Measurements from ENCODE around the gene EPPIN. TPM values are rescaled to one million over a fixed set of nuclear protein-coding genes. Genes with fewer than 3 reads are reported as not detected.
"Not testable (repeated sequence)": the region's sequence is repeated elsewhere in the genome, so short reads cannot be mapped to it uniquely, and the experiment has no call there.

EPPIN gene
- total and polyA plus RNA-seq, 5 donors, result 0.09 TPM; not detected in 4

DNA sequence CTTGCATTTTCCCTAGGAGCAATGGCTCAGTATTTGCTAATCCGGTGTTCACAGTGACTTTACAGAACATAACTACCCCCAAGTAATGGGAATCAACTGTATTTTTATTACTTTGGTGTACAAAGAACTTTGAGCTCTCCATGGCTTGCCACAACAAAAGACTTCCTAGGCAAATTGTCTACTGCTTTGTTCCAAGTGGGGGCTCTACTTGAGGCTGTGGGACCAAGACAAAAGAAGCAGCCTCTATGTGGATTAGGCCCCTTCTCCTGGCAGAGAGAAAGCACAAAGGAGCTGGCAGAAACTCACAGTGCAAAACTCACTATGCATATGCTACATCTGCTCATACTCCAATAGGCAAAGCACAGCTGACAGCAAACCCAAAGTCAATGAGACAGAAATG lies 31.0 kb upstream of the EPPIN start:
- H3K27me3 ChIP-seq (ENCODE audit: control insufficient read depth, insufficient read depth), result no peaks in the 10 kb centered on the region
- no peaks in the 10 kb centered on the region for H3K4me1 ChIP-seq (ENCODE audit: control insufficient read depth, insufficient read depth, low read length)
- DNase-seq (no peak), ATAC-seq (no peak)
- intact Hi-C loops (cut with DNase I), result no loop called here
- no peak overlapping the region for H3K4me3 ChIP-seq (ENCODE audit: low read length)
- H3K27ac ChIP-seq (ENCODE audit: low read length), result no peak overlapping the region
- 88% methylated on average over 1 of the region's 1 CpG for WGBS
- no peaks in the 10 kb centered on the region for H3K9me3 ChIP-seq (ENCODE audit: control insufficient read depth, low read length)

DNA sequence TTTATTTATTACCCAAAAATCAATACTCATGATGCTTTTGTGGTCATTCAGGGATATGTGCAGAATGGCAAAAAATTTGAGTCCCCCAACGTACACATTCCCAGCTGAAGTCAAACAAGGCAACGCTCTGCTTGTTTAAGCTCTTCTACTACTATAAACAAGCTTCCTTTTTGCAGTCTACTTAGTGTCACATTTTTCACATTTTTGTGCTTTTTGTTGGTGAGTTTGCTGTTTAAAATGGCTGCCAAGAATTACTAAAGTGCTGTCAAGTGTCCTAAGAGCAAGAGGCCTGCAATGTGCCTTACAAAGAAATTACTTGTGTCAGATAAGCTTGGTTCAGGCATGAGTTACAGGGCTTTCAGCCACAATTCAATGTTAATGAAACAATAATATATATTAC lies 29.8 kb upstream of the EPPIN start:
- intact Hi-C loops (cut with DNase I), result no loop called here
- H3K27ac ChIP-seq (ENCODE audit: low read length), result no peak overlapping the region
- H3K27me3 ChIP-seq (ENCODE audit: control insufficient read depth, insufficient read depth), result no peaks in the 10 kb centered on the region
- DNase-seq (no peak), ATAC-seq (no peak)
- no peaks in the 10 kb centered on the region for H3K9me3 ChIP-seq (ENCODE audit: control insufficient read depth, low read length)
- no peak overlapping the region for H3K4me3 ChIP-seq (ENCODE audit: low read length)
- 42% methylated on average over 2 of the region's 2 CpGs for WGBS
- no peaks in the 10 kb centered on the region for H3K4me1 ChIP-seq (ENCODE audit: control insufficient read depth, insufficient read depth, low read length)

DNA sequence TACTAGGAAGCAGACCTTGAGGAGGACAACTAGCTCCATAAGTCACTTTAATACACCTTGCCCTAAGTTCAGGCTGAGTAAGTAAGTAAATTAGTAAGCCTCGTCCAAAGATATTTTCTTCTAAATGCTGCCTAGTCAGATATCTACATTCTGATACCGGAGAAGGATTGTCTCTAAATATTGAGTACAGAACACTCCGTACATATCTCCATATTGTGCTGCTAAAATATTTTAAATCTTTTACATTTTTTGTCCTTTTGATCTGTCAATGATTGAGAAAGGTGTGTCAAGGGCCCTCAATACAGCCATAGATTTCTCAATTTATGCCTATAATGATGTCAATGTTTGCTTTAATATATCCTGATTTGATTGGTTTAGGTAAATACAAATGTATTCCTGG lies 28.7 kb upstream of the EPPIN start:
- DNase-seq, result no peak
- no peak for ATAC-seq
- WGBS, result 81% methylated on average over 3 of the region's 3 CpGs
- intact Hi-C loops (cut with DNase I), result no loop called here
- Histone ChIP-seq H3K27me3 (ENCODE audit: control insufficient read depth, insufficient read depth) (no peaks in the 10 kb centered on the region), H3K27ac (ENCODE audit: low read length) (no peak overlapping the region), H3K9me3 (ENCODE audit: control insufficient read depth, low read length) (no peaks in the 10 kb centered on the region), H3K4me1 (ENCODE audit: control insufficient read depth, insufficient read depth, low read length) (no peaks in the 10 kb centered on the region), H3K4me3 (ENCODE audit: low read length) (no peak overlapping the region)

DNA sequence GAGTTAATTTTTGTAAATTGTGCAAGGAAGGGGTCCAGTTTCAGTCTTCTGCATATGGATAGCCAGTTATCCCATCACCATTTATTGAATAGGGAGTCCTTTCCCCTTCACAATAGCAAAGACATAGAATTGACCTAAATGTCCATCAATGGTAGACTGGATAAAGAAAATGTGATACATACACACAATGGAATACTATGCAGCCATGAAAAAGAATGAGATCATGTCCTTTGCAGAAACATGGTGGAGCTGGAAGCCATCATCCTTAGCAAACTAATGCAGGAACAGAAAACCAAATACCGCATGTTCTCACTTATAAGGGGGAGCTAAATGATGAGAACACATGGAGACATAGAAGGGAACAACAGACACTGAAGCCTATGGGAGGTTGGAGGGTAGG lies 22.4 kb upstream of the EPPIN start:
- ATAC-seq; H3K27ac ChIP-seq (ENCODE audit: low read length); H3K4me3 ChIP-seq (ENCODE audit: low read length); DNase-seq; H3K4me1 ChIP-seq (ENCODE audit: control insufficient read depth, insufficient read depth, low read length); H3K27me3 ChIP-seq (ENCODE audit: control insufficient read depth, insufficient read depth); H3K9me3 ChIP-seq (ENCODE audit: control insufficient read depth, low read length); intact Hi-C loops (cut with DNase I): not testable (repeated sequence)
- WGBS, result 73% methylated on average over 1 of the region's 1 CpG

DNA sequence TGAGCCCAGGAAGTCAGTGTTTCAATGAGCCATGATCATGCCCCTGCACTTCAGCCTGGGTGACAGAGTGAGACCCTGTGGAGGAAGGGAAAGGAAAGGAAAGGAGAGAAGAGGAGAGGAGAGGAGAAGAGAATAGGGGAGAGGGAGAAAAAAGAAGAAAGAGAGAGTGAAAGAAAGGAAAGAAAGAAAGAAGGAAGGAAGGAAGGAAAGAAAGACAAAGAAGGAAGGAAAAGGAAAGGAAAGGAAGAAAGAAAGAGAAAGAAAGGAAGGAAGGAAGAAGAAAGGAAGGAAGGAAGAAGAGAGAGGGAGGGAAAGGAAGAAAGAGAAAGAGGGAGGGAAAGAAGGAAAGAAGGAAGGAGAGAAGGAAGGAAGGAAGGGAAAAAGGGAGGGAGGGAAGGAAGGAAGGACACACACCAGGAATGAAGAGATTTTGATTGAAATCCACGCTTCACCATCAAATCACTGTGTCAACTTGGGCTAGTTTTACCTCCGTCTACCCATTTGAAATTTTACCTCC lies 17.6 kb upstream of the EPPIN start:
- Histone ChIP-seq H3K4me1 (ENCODE audit: control insufficient read depth, insufficient read depth, low read length) (no peaks in the 10 kb centered on the region), H3K4me3 (ENCODE audit: low read length) (no peak overlapping the region), H3K27ac (ENCODE audit: low read length) (no peak overlapping the region), H3K9me3 (ENCODE audit: control insufficient read depth, low read length) (no peaks in the 10 kb centered on the region), H3K27me3 (ENCODE audit: control insufficient read depth, insufficient read depth) (peaks cover 2% of the 10 kb centered on the region)
- ATAC-seq, result no peak
- WGBS, result 79% methylated on average over 2 of the region's 2 CpGs
- intact Hi-C loops (cut with DNase I), result no loop called here
- DNase-seq, result no peak

DNA sequence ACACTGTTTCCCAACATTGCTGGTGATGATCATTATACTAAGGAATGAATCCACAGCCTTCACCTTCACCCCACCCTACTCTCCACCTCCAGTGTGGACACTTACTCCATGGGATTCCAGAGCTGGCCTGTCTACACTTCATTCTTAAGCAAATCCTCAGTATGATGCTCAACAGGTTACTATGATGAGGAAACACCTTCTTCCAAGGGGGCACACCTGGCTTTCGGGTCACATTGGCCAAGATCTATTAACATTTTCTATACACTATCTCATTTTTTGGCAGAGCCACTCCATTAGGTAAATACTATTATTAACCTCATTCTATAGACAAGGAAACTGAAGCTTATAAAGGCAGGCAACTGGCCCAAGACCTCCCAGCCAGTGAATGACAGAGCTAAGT lies 8.0 kb upstream of the EPPIN start:
- Histone ChIP-seq H3K27ac (ENCODE audit: low read length) (no peak overlapping the region), H3K9me3 (ENCODE audit: control insufficient read depth, low read length) (no peaks in the 10 kb centered on the region), H3K27me3 (ENCODE audit: control insufficient read depth, insufficient read depth) (no peaks in the 10 kb centered on the region), H3K4me1 (ENCODE audit: control insufficient read depth, insufficient read depth, low read length) (no peaks in the 10 kb centered on the region), H3K4me3 (ENCODE audit: low read length) (no peak overlapping the region)
- intact Hi-C loops (cut with DNase I), result no loop called here
- DNase-seq (no peak), ATAC-seq (no peak)
- WGBS, result 75% methylated on average over 1 of the region's 1 CpG

DNA sequence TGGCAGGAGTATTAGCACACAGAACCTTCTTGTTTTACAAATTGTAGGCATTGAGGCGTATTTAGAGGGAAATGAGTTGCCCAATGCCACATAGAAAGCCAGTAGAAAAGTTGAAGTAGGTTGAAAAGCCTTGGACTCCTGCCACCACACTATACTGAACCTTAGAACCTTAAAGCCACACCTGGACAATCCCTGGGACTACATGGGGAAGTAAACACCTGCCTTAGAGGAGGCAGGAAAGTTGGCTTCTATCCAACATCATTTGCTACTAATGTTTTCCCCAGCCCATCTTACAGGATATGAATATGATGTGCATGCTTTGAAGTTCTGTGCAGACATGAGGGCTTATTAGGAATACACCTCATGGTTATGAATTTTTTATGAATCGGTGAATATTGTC lies 5.3 kb upstream of the EPPIN start:
- Histone ChIP-seq H3K9me3 (ENCODE audit: control insufficient read depth, low read length) (no peaks in the 10 kb centered on the region), H3K27me3 (ENCODE audit: control insufficient read depth, insufficient read depth) (no peaks in the 10 kb centered on the region), H3K4me1 (ENCODE audit: control insufficient read depth, insufficient read depth, low read length) (no peaks in the 10 kb centered on the region), H3K27ac (ENCODE audit: low read length) (no peak overlapping the region), H3K4me3 (ENCODE audit: low read length) (no peak overlapping the region)
- WGBS, result 71% methylated on average over 2 of the region's 2 CpGs
- ATAC-seq (no peak), DNase-seq (no peak)
- intact Hi-C loops (cut with DNase I), result no loop called here

DNA sequence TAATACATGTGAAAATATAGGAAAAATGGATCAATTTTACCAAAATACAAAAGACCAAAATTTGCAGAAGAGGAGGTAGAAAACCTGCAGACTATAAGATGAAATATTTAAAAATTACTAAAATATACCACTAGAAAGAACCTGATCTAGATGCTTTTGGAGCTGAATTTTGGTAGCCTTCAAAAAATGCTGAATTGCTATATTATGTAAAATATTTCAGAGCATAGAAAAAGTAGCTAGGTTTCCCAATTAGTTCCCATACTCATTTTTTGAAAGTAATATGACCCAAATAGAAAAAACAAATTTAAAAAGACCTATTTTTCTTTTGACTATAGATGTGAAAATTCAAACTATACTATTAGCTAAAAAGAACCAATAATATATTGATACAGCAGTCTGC lies 3.6 kb upstream of the EPPIN start:
- Histone ChIP-seq H3K27me3 (ENCODE audit: control insufficient read depth, insufficient read depth) (no peaks in the 10 kb centered on the region), H3K9me3 (ENCODE audit: control insufficient read depth, low read length) (no peaks in the 10 kb centered on the region), H3K27ac (ENCODE audit: low read length) (no peak overlapping the region), H3K4me3 (ENCODE audit: low read length) (no peak overlapping the region), H3K4me1 (ENCODE audit: control insufficient read depth, insufficient read depth, low read length) (no peaks in the 10 kb centered on the region)
- DNase-seq, result no peak
- intact Hi-C loops (cut with DNase I), result no loop called here
- no peak for ATAC-seq

DNA sequence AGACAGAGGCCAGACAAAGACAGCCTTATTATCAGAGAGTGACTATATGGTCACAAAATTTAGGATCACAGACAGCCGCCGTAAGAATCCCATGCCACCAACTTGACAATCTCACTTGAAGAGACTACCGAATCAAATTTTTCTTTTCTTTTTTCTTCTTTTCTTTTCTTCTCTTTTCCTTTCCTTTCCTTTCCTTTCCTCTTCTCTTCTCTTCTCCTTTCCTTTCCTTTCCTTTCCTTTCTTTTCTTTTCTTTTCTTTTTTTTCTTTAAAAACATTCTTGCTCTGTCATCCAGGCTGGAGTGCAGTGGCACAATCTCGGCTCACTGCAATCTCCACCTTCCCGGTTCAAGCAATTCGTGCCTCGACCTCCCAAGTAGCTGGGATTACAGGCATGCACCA lies 1.2 kb upstream of the EPPIN start:
- no peak for ATAC-seq
- no peaks in the 10 kb centered on the region for H3K27me3 ChIP-seq (ENCODE audit: control insufficient read depth, insufficient read depth)
- no peaks in the 10 kb centered on the region for H3K9me3 ChIP-seq (ENCODE audit: control insufficient read depth, low read length)
- WGBS, result 81% methylated on average over 7 of the region's 7 CpGs
- intact Hi-C loops (cut with DNase I), result loop anchor here in 1 of 4 donors (10.0 kb wide), 1 partner anchor 206 kb away; no protein-coding TSS in a partner anchor
- H3K4me1 ChIP-seq (ENCODE audit: control insufficient read depth, insufficient read depth, low read length), result no peaks in the 10 kb centered on the region
- no peak overlapping the region for H3K4me3 ChIP-seq (ENCODE audit: low read length)
- DNase-seq, result no peak
- no peak overlapping the region for H3K27ac ChIP-seq (ENCODE audit: low read length)

DNA sequence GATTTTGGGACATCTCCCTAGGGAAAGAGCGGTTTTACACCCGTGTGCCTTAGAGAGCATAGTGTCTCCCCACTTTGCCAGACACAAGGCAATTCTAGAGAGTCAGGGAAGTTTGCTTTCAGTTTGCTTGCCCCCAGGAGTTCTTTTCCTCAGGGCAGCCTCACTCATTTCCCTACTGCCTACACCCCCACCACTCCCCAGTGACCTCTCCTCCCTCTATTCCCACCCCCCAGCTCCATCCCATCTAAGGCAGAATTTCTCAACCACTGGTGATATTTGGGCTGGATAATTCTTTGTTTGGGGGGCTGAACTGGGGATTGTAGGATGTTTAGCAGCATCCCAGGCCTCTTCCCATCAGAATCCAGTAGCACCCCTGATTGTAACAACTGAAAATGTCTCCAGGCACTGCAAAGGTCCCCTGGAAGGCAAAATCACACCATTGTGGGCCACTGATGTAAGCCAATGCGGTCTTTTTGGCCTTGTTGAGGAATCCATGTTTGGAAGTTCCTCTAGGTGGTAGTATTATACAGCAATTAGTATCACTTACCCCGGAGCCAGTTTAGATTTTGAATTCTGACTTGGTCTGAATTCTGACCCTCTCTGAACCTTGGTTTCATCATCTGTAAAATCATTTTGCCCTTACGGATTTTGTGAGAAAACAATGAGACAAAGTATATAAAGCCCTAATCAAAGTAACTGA lies 1.3 kb downstream of the EPPIN start:
- Histone ChIP-seq H3K9me3 (ENCODE audit: control insufficient read depth, low read length) (no peaks in the 10 kb centered on the region), H3K4me1 (ENCODE audit: control insufficient read depth, insufficient read depth, low read length) (no peaks in the 10 kb centered on the region), H3K27me3 (ENCODE audit: control insufficient read depth, insufficient read depth) (no peaks in the 10 kb centered on the region), H3K27ac (ENCODE audit: low read length) (no peak overlapping the region), H3K4me3 (ENCODE audit: low read length) (no peak overlapping the region)
- intact Hi-C loops (cut with DNase I), result loop anchor here in 1 of 4 donors (10.0 kb wide), 1 partner anchor 209 kb away; no protein-coding TSS in a partner anchor
- 18% methylated on average over 5 of the region's 5 CpGs for WGBS
- DNase-seq (no peak), ATAC-seq (no peak)

DNA sequence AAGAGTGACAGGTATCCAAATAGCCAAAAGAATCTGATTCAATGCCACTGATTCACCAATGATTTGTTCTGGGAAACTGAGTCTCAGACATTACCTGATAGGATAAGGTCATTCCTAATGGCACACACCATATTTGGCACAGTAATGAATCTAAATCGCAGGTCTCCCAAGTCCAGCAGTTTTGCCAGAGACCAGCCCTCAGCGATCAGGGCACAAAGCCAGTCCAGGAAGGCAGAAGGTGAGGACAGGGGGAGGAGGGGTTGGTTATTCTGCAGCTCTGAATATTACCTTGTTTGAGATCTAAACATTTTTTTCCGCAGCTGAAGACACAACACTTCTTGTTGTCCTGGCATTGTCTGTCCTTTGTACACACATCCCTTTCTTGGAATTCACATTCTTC lies 1.9 kb downstream of the EPPIN start:
- DNase-seq, result no peak
- Histone ChIP-seq H3K9me3 (ENCODE audit: control insufficient read depth, low read length) (no peaks in the 10 kb centered on the region), H3K27ac (ENCODE audit: low read length) (no peak overlapping the region), H3K27me3 (ENCODE audit: control insufficient read depth, insufficient read depth) (no peaks in the 10 kb centered on the region), H3K4me3 (ENCODE audit: low read length) (no peak overlapping the region), H3K4me1 (ENCODE audit: control insufficient read depth, insufficient read depth, low read length) (no peaks in the 10 kb centered on the region)
- intact Hi-C loops (cut with DNase I), result loop anchor here in 1 of 4 donors (10.0 kb wide), 1 partner anchor 209 kb away; no protein-coding TSS in a partner anchor
- WGBS, result 77% methylated on average over 3 of the region's 3 CpGs
- no peak for ATAC-seq

DNA sequence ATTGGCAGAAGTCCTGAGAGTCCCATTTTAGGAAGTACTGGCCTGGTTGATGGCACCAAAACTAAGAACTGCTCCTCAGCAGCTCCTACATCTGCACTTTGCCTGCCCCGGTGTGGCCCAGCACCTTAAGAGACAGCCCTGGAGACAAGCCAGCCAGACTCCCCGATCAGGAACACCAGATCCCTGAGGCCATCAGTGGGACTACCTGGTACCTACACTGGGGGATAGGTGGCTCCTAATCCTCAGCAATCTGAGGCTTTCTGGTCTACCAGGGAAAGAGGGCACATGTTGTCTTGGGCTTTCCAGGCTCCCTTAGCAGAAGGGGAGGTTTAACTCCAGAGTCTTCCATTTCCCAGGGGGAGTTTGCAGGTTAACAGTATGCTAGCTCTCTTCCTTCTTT lies 7.8 kb downstream of the EPPIN start, which contains the start of gene WFDC6:
Gene WFDC6 (minus strand): TSS at position 101 of the 400 bp plus-strand sequence. CDS start 75 bp downstream, at position 26.
- no peak for ATAC-seq
- intact Hi-C loops (cut with DNase I), result no loop called here
- Histone ChIP-seq H3K4me1 (ENCODE audit: control insufficient read depth, insufficient read depth, low read length) (no peaks in the 10 kb centered on the region), H3K9me3 (ENCODE audit: control insufficient read depth, low read length) (no peaks in the 10 kb centered on the region), H3K27me3 (ENCODE audit: control insufficient read depth, insufficient read depth) (peaks cover 2% of the 10 kb centered on the region), H3K27ac (ENCODE audit: low read length) (no peak within 1 kb of the TSS), H3K4me3 (ENCODE audit: low read length) (no peak within 1 kb of the TSS)
- DNase-seq, result no peak
- 82% methylated on average over 2 of the region's 2 CpGs for WGBS

Data from right cardiac atrium (tissue), 5 donors.